ENCODE results near the gene NEDD4L. TPM values are rescaled to one million over a fixed set of nuclear protein-coding genes. Genes with fewer than 3 reads are reported as not detected.
"Not testable (repeated sequence)": the region's sequence is repeated elsewhere in the genome, so short reads cannot be mapped to it uniquely, and the experiment has no call there.

NEDD4L gene
- total RNA-seq (19.6 TPM), polyA plus RNA-seq (1 to 10 TPM; 4.4 to 8.9 (median 6.2) TPM)

DNA sequence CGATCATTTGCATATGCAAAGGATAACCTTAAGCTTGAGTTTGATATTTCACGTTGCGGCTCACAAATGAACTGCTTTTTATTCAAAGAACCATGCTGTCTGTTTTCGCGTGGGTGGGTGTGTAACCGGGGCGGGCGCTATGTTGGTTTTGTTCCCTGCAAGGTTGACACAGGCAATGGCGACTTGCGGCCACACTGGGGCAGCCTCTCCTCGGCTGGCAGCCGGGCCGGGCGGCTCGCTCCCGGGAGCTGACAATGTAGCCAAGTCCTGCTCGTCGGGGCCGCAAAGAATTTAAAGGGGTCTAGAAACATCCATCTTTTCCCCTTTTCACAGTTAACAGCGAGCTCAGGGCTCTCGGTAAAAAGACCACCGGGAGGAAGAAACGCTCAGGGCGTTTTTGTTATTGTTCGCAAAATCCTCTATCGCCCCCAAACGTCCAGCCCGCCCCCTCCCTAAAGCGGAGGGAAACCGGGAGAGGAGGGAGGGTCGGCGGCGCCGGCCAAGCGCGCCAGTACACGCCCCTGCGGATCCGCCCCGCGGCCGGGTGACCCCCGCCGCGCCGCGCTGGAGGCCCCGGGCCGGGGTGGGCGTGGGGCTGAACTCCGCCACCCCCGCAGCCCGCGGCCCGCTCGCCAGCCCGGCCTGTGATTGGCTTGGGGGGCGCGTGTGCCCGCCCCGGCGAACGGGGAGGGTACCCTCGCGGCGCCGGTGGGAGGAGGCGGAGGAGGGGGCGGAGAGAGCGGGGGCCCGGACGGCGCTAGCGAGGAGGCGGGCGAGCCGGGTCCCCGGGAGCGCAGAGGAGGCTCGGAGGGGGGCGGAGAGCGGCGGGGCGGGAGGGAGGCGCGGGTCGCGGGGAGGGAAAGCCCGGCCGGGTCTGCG is at the start of gene NEDD4L:
Gene NEDD4L (plus strand): TSS at position 736 of the 879 bp plus-strand sequence. CDS start 435 bp downstream, outside the sequence.
- peaks cover 9% of the 10 kb centered on the region for H3K27me3 ChIP-seq (ENCODE audit: control insufficient read depth, insufficient read depth, low read length)
- H3K4me3 Mint-ChIP-seq: peak within 1 kb of the TSS; percentile 91 to 96 (median 93)
- no peaks in the 10 kb centered on the region for H3K9me3 ChIP-seq (ENCODE audit: control insufficient read depth in 2 of 2, low read length in 2 of 2)
- H3K4me3 ChIP-seq (ENCODE audit: low read depth, low read length): peak within 1 kb of the TSS; percentile 68
- peaks cover 0 to 3% (median 0%) of the 10 kb centered on the region in 7 donors for H3K9me3 Mint-ChIP-seq
- peak within 1 kb of the TSS; percentile 55 to 87 (median 65) for H3K27ac Mint-ChIP-seq
- H3K4me1 ChIP-seq (ENCODE audit: control insufficient read depth, insufficient read depth, low read length, poor library complexity, severe bottlenecking): peaks cover 24% of the 10 kb centered on the region
- peaks cover 4 to 32% (median 19%) of the 10 kb centered on the region in 4 donors for H3K4me1 Mint-ChIP-seq
- no peaks in the 10 kb centered on the region for H3K36me3 Mint-ChIP-seq
- ATAC-seq (ENCODE audit: low read depth in 2 of 2): peak; percentile 81 to 82
- no peaks in the 10 kb centered on the region for H3K36me3 ChIP-seq (ENCODE audit: control insufficient read depth, insufficient read depth, low read length)
- no peak within 1 kb of the TSS for H3K27ac ChIP-seq (ENCODE audit: insufficient read depth, low read length, poor library complexity, severe bottlenecking)
- peaks cover 42% of the 10 kb centered on the region for H3K27me3 Mint-ChIP-seq
- peak; percentile 58 to 78 (median 72) for DNase-seq

DNA sequence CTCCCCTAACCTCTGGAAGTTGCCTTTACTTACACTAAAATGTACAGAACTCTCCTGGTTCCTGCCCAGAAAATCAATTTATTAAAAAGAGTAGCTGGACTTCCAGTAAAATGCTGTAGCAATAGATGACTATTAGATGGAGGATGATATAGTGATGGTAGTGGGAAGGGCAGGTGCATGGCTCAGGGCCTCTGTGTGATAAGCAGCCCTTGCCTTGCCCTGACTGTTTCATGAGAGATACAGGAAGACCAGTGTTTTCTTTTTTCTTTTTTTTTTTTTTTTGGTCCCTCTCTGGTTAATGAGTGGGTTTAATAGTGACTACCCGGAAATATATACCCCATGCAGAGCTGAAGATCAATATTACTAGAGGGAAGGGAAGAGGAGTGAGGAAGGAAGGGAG is 48.7 kb upstream of the NEDD4L start:
- no peaks in the 10 kb centered on the region for H3K4me1 ChIP-seq (ENCODE audit: control insufficient read depth, insufficient read depth, low read length, poor library complexity, severe bottlenecking)
- H3K4me3 ChIP-seq (ENCODE audit: low read depth, low read length): no peak overlapping the region

GRCh38 chr18:57996894-57997293 is 47.1 kb upstream of the NEDD4L start:
- H3K27ac Mint-ChIP-seq: not testable (repeated sequence)

More for the DNA sequence above, 48.7 kb upstream of the NEDD4L start:
- no peaks in the 10 kb centered on the region for H3K36me3 Mint-ChIP-seq
- no peak overlapping the region for H3K27ac ChIP-seq (ENCODE audit: insufficient read depth, low read length, poor library complexity, severe bottlenecking)
- H3K4me1 Mint-ChIP-seq: no peaks in the 10 kb centered on the region
- H3K9me3 Mint-ChIP-seq: peaks cover 0 to 4% (median 1%) of the 10 kb centered on the region in 7 donors
- H3K36me3 ChIP-seq (ENCODE audit: control insufficient read depth, insufficient read depth, low read length): no peaks in the 10 kb centered on the region
- peaks cover 6% of the 10 kb centered on the region for H3K27me3 Mint-ChIP-seq
- ATAC-seq (ENCODE audit: low read depth in 2 of 2) (no peak), DNase-seq (no peak)
- no peaks in the 10 kb centered on the region for H3K27me3 ChIP-seq (ENCODE audit: control insufficient read depth, insufficient read depth, low read length)
- no peak overlapping the region for H3K27ac Mint-ChIP-seq
- H3K9me3 ChIP-seq (ENCODE audit: control insufficient read depth in 2 of 2, low read length in 2 of 2): no peaks in the 10 kb centered on the region
- no peak overlapping the region for H3K4me3 Mint-ChIP-seq

GRCh38 chr18:57997820-57998219 is 46.2 kb upstream of the NEDD4L start:
- H3K27me3 Mint-ChIP-seq: peaks cover 20% of the 10 kb centered on the region
- H3K9me3 Mint-ChIP-seq: peaks cover 0 to 4% (median 0%) of the 10 kb centered on the region in 7 donors
- no peaks in the 10 kb centered on the region for H3K36me3 Mint-ChIP-seq
- DNase-seq (no peak), ATAC-seq (ENCODE audit: low read depth in 2 of 2) (no peak)
- no peak overlapping the region for H3K4me3 Mint-ChIP-seq
- H3K4me1 ChIP-seq (ENCODE audit: control insufficient read depth, insufficient read depth, low read length, poor library complexity, severe bottlenecking): no peaks in the 10 kb centered on the region
- no peak overlapping the region for H3K4me3 ChIP-seq (ENCODE audit: low read depth, low read length)
- H3K36me3 ChIP-seq (ENCODE audit: control insufficient read depth, insufficient read depth, low read length): no peaks in the 10 kb centered on the region
- H3K27ac ChIP-seq (ENCODE audit: insufficient read depth, low read length, poor library complexity, severe bottlenecking): no peak overlapping the region
- no peaks in the 10 kb centered on the region for H3K9me3 ChIP-seq (ENCODE audit: control insufficient read depth in 2 of 2, low read length in 2 of 2)
- H3K4me1 Mint-ChIP-seq: no peaks in the 10 kb centered on the region
- no peak overlapping the region for H3K27ac Mint-ChIP-seq
- peaks cover 4% of the 10 kb centered on the region for H3K27me3 ChIP-seq (ENCODE audit: control insufficient read depth, insufficient read depth, low read length)

More at GRCh38 chr18:57996894-57997293, 47.1 kb upstream of the NEDD4L start:
- H3K36me3 Mint-ChIP-seq; H3K27me3 ChIP-seq (ENCODE audit: control insufficient read depth, insufficient read depth, low read length); H3K4me1 ChIP-seq (ENCODE audit: control insufficient read depth, insufficient read depth, low read length, poor library complexity, severe bottlenecking); H3K36me3 ChIP-seq (ENCODE audit: control insufficient read depth, insufficient read depth, low read length); H3K27ac ChIP-seq (ENCODE audit: insufficient read depth, low read length, poor library complexity, severe bottlenecking); H3K4me3 ChIP-seq (ENCODE audit: low read depth, low read length); DNase-seq; ATAC-seq (ENCODE audit: low read depth in 2 of 2); H3K4me3 Mint-ChIP-seq; H3K9me3 ChIP-seq (ENCODE audit: control insufficient read depth in 2 of 2, low read length in 2 of 2); H3K4me1 Mint-ChIP-seq; H3K9me3 Mint-ChIP-seq: not testable (repeated sequence)
- peaks cover 10% of the 10 kb centered on the region for H3K27me3 Mint-ChIP-seq

GRCh38 chr18:57998461-57998860 is 45.6 kb upstream of the NEDD4L start:
- H3K4me1 ChIP-seq (ENCODE audit: control insufficient read depth, insufficient read depth, low read length, poor library complexity, severe bottlenecking): no peaks in the 10 kb centered on the region
- H3K9me3 ChIP-seq (ENCODE audit: control insufficient read depth in 2 of 2, low read length in 2 of 2): no peaks in the 10 kb centered on the region
- no peak overlapping the region for H3K4me3 ChIP-seq (ENCODE audit: low read depth, low read length)
- DNase-seq (no peak), ATAC-seq (ENCODE audit: low read depth in 2 of 2) (no peak)
- Mint-ChIP-seq H3K36me3 (no peaks in the 10 kb centered on the region), H3K27ac (no peak overlapping the region), H3K27me3 (peaks cover 20% of the 10 kb centered on the region), H3K4me1 (no peaks in the 10 kb centered on the region), H3K4me3 (no peak overlapping the region), H3K9me3 (peaks cover 0 to 4% (median 0%) of the 10 kb centered on the region in 7 donors)
- H3K27ac ChIP-seq (ENCODE audit: insufficient read depth, low read length, poor library complexity, severe bottlenecking): no peak overlapping the region
- no peaks in the 10 kb centered on the region for H3K36me3 ChIP-seq (ENCODE audit: control insufficient read depth, insufficient read depth, low read length)
- H3K27me3 ChIP-seq (ENCODE audit: control insufficient read depth, insufficient read depth, low read length): peaks cover 4% of the 10 kb centered on the region

DNA sequence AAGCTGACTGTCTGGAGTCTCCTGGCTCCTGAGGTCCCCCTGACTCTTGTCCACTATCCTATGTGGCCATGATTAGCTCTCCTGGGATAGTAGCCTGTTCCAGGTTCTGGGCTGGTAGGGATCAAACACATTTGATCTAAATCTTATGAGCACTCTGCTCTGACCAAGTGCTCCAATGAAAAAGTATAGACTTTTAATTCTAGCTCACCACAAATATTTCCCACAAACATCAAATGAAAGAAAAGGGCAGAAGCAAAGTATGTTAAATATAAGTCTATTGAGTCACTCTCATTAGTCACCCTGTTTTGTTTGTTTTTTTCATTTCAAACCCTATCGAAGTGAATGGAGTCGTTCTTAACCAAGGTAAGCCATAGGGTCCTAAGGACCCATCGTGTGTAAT is 39.7 kb upstream of the NEDD4L start:
- Histone ChIP-seq H3K9me3 (ENCODE audit: control insufficient read depth in 2 of 2, low read length in 2 of 2) (no peaks in the 10 kb centered on the region), H3K4me3 (ENCODE audit: low read depth, low read length) (no peak overlapping the region)
- DNase-seq: no peak

GRCh38 chr18:58005011-58005410 is 39.0 kb upstream of the NEDD4L start:
- Mint-ChIP-seq H3K9me3 (peaks cover 0 to 6% (median 0%) of the 10 kb centered on the region in 7 donors), H3K4me1 (no peaks in the 10 kb centered on the region), H3K27ac (no peak overlapping the region), H3K4me3 (no peak overlapping the region), H3K36me3 (no peaks in the 10 kb centered on the region), H3K27me3 (peaks cover 23% of the 10 kb centered on the region)
- H3K27me3 ChIP-seq (ENCODE audit: control insufficient read depth, insufficient read depth, low read length): peaks cover 6% of the 10 kb centered on the region
- no peak for DNase-seq
- ATAC-seq (ENCODE audit: low read depth in 2 of 2): no peak
- H3K36me3 ChIP-seq (ENCODE audit: control insufficient read depth, insufficient read depth, low read length): no peaks in the 10 kb centered on the region
- H3K4me3 ChIP-seq (ENCODE audit: low read depth, low read length): no peak overlapping the region
- H3K4me1 ChIP-seq (ENCODE audit: control insufficient read depth, insufficient read depth, low read length, poor library complexity, severe bottlenecking): no peaks in the 10 kb centered on the region
- no peaks in the 10 kb centered on the region for H3K9me3 ChIP-seq (ENCODE audit: control insufficient read depth in 2 of 2, low read length in 2 of 2)
- no peak overlapping the region for H3K27ac ChIP-seq (ENCODE audit: insufficient read depth, low read length, poor library complexity, severe bottlenecking)

More for the DNA sequence above, 39.7 kb upstream of the NEDD4L start:
- Histone ChIP-seq H3K36me3 (ENCODE audit: control insufficient read depth, insufficient read depth, low read length) (no peaks in the 10 kb centered on the region), H3K27me3 (ENCODE audit: control insufficient read depth, insufficient read depth, low read length) (peaks cover 6% of the 10 kb centered on the region), H3K27ac (ENCODE audit: insufficient read depth, low read length, poor library complexity, severe bottlenecking) (no peak overlapping the region), H3K4me1 (ENCODE audit: control insufficient read depth, insufficient read depth, low read length, poor library complexity, severe bottlenecking) (no peaks in the 10 kb centered on the region)
- H3K27me3 Mint-ChIP-seq: peaks cover 23% of the 10 kb centered on the region
- no peaks in the 10 kb centered on the region for H3K4me1 Mint-ChIP-seq
- H3K27ac Mint-ChIP-seq: peak overlapping the region in 1 of 3 donors; percentile 5
- H3K4me3 Mint-ChIP-seq: no peak overlapping the region
- H3K9me3 Mint-ChIP-seq: peaks cover 0 to 5% (median 0%) of the 10 kb centered on the region in 7 donors
- no peaks in the 10 kb centered on the region for H3K36me3 Mint-ChIP-seq
- ATAC-seq (ENCODE audit: low read depth in 2 of 2): no peak

All from CD4-positive, CD25-positive, alpha-beta regulatory T cell (primary cell).